IMR-90 (cell line): Measurements from ENCODE around the gene SS18L1. TPM values are rescaled to one million over a fixed set of nuclear protein-coding genes. Genes with fewer than 3 reads are reported as not detected.

ENCODE experiments used
- ATAC-seq: fragments of 200-7000 bp; cut with Tn5 transposase; 2 replicates; pipeline ENCODE4 v1.9.1; 2020; ENCODE audit warnings: low read depth, mild to moderate bottlenecking, moderate library complexity
- BruUV-seq: library from RNA; stranded (reverse); fragments of 400-500 nt; replicated peaks from 2 replicates; lab custom pipeline; 2021; lab: Mats Ljungman, UMichigan
- CTCF ChIA-PET: fragments of 300-600 bp; formaldehyde crosslinking; extraction: SDS; loops from one replicate; lab custom pipeline; 2021; ENCODE audit warnings: antibody characterized with exemption; lab: Yijun Ruan, JAX
- POLR2A ChIA-PET: fragments of 300-600 bp; sonication (Branson Sonifier 250); formaldehyde crosslinking; loops from one replicate; lab custom pipeline; 2022; ENCODE audit warnings: antibody characterized with exemption; ENCODE audit not compliant: unreplicated experiment; lab: Charles Lee
- DNase-seq: peaks from one replicate; pipeline ENCODE4 v3.0.0; 2013
- H2AFZ ChIP-seq: replicated peaks from 2 replicates; pipeline ENCODE3; 2013; ENCODE audit warnings: low read length, mild to moderate bottlenecking; ENCODE audit not compliant: poor library complexity
- H2AK5ac ChIP-seq: 2 replicates; pipeline ENCODE4 v1.6.1; 2013; ENCODE audit warnings: low read depth, low read length, inconsistent platforms
- H2AK9ac ChIP-seq: replicated peaks from 2 replicates; pipeline ENCODE3; 2013; ENCODE audit warnings: mild to moderate bottlenecking, low read depth, low read length, moderate library complexity; ENCODE audit not compliant: poor library complexity
- H2BK120ac ChIP-seq: 2 replicates; pipeline ENCODE4 v1.6.1; 2013; ENCODE audit warnings: low read depth, low read length, inconsistent platforms
- H2BK15ac ChIP-seq: 3 replicates; pipeline ENCODE4 v1.6.1; 2013; ENCODE audit warnings: low read depth, low read length, inconsistent platforms
- H2BK20ac ChIP-seq: 2 replicates; pipeline ENCODE4 v1.6.1; 2013; ENCODE audit warnings: low read depth, mild to moderate bottlenecking, inconsistent platforms, low read length, moderate library complexity
- H2BK5ac ChIP-seq: 2 replicates; pipeline ENCODE4 v1.6.1; 2013; ENCODE audit warnings: mild to moderate bottlenecking, low read depth, low read length, inconsistent platforms; ENCODE audit not compliant: poor library complexity, severe bottlenecking
- H3K14ac ChIP-seq: replicated peaks from 2 replicates; pipeline ENCODE4 v1.6.1; 2013; ENCODE audit warnings: low read depth, low read length, inconsistent platforms
- H3K18ac ChIP-seq: 2 replicates; pipeline ENCODE4 v1.6.1; 2013; ENCODE audit warnings: low read depth, low read length, control low read depth
- H3K23ac ChIP-seq: 2 replicates; pipeline ENCODE4 v1.6.1; 2013; ENCODE audit warnings: low read depth, low read length, inconsistent platforms
- H3K27ac ChIP-seq: 2 replicates; pipeline ENCODE4 v1.5.1; 2013; ENCODE audit warnings: mild to moderate bottlenecking, control low read depth, low read length; ENCODE audit not compliant: insufficient read depth
- H3K27me3 ChIP-seq: 2 replicates; pipeline ENCODE4 v1.6.1; 2013; ENCODE audit warnings: low read length; ENCODE audit not compliant: control insufficient read depth, insufficient read depth
- H3K36me3 ChIP-seq: 2 replicates; pipeline ENCODE4 v1.6.1; 2013; ENCODE audit warnings: low read length, mixed read lengths; ENCODE audit not compliant: control insufficient read depth, insufficient read depth
- H3K4ac ChIP-seq: 2 replicates; pipeline ENCODE4 v1.6.1; 2013; ENCODE audit warnings: low read depth, low read length, inconsistent platforms
- H3K4me1 ChIP-seq: 2 replicates; pipeline ENCODE4 v1.6.1; 2013; ENCODE audit warnings: low read length, mixed read lengths; ENCODE audit not compliant: control insufficient read depth, insufficient read depth
- H3K4me2 ChIP-seq: 2 replicates; pipeline ENCODE4 v1.6.1; 2013; ENCODE audit warnings: low read depth, mild to moderate bottlenecking, control low read depth, low read length, moderate library complexity
- H3K4me3 ChIP-seq: 2 replicates; pipeline ENCODE4 v1.5.1; 2013; ENCODE audit warnings: low read depth, mild to moderate bottlenecking, control low read depth, low read length, moderate library complexity; ENCODE audit not compliant: insufficient read depth
- H3K56ac ChIP-seq: 2 replicates; pipeline ENCODE4 v1.6.1; 2013; ENCODE audit warnings: low read length, inconsistent platforms; ENCODE audit not compliant: insufficient read depth; ENCODE audit errors: extremely low read depth
- H3K79me1 ChIP-seq, 2 experiments: 2 replicates each; pipeline ENCODE4 v1.6.1; 2013; ENCODE audit warnings: low read length in 2 of 2, inconsistent platforms in 1 of 2, low read depth in 1 of 2
- H3K9ac ChIP-seq: 2 replicates; pipeline ENCODE4 v1.6.1; 2013; ENCODE audit warnings: low read depth, low read length, control low read depth
- H3K9me1 ChIP-seq: 2 replicates; pipeline ENCODE4 v1.6.1; 2013; ENCODE audit warnings: low read length, inconsistent platforms; ENCODE audit not compliant: insufficient read depth
- H3K9me3 ChIP-seq: 2 replicates; pipeline ENCODE4 v1.6.1; 2013; ENCODE audit warnings: low read length; ENCODE audit not compliant: control insufficient read depth, insufficient read depth
- H4K20me1 ChIP-seq: 2 replicates; pipeline ENCODE4 v1.6.1; 2013; ENCODE audit warnings: low read length, inconsistent platforms; ENCODE audit not compliant: insufficient read depth
- H4K5ac ChIP-seq: 2 replicates; pipeline ENCODE4 v1.6.1; 2013; ENCODE audit warnings: mild to moderate bottlenecking, low read depth, low read length, control low read depth
- H4K8ac ChIP-seq, 2 experiments: 2 replicates each; pipeline ENCODE4 v1.6.1; 2013; ENCODE audit warnings: low read depth in 2 of 2, low read length in 2 of 2, control low read depth in 1 of 2, inconsistent platforms in 1 of 2
- H4K91ac ChIP-seq: 2 replicates; pipeline ENCODE4 v1.6.1; 2013; ENCODE audit warnings: low read depth, low read length, inconsistent platforms; ENCODE audit not compliant: insufficient read depth
- CEBPB ChIP-seq: IDR thresholded peaks from 2 replicates; pipeline ENCODE4 v1.6.1; 2012; ENCODE audit warnings: low read depth, low read length, improper control_type of control experiment
- FOS ChIP-seq: fragments of 150-350 bp; IDR thresholded peaks from 2 replicates; pipeline ENCODE4 v1.6.1; 2016; ENCODE audit warnings: low read depth, low read length
- MAFK ChIP-seq: IDR thresholded peaks from 2 replicates; pipeline ENCODE4 v1.6.1; 2012; ENCODE audit warnings: low read depth, low read length, improper control_type of control experiment
- MAZ ChIP-seq: IDR thresholded peaks from 2 replicates; pipeline ENCODE4 v1.6.1; 2012; ENCODE audit warnings: low read depth, mild to moderate bottlenecking, low read length, improper control_type of control experiment, moderate library complexity, borderline replicate concordance
- MXI1 ChIP-seq: IDR thresholded peaks from 2 replicates; pipeline ENCODE4 v1.6.1; 2012; ENCODE audit warnings: low read depth, mild to moderate bottlenecking, low read length, moderate library complexity, borderline replicate concordance
- POLR2A ChIP-seq: IDR thresholded peaks from 2 replicates; pipeline ENCODE4 v1.6.1; 2012; ENCODE audit warnings: mild to moderate bottlenecking, low read depth, low read length
- RAD21 ChIP-seq: IDR thresholded peaks from 2 replicates; pipeline ENCODE4 v1.6.1; 2012; ENCODE audit warnings: low read length, improper control_type of control experiment
- RCOR1 ChIP-seq: IDR thresholded peaks from 2 replicates; pipeline ENCODE4 v1.6.1; 2012; ENCODE audit warnings: mild to moderate bottlenecking, low read length, improper control_type of control experiment; ENCODE audit not compliant: insufficient replicate concordance
- SMC3 ChIP-seq: fragments of 150-350 bp; IDR thresholded peaks from 2 replicates; pipeline ENCODE4 v1.6.1; 2016; ENCODE audit warnings: low read depth, mild to moderate bottlenecking, antibody characterized with exemption, low read length, moderate library complexity
- WGBS, 2 experiments: methylation state at CpG; one replicate each; pipeline versions ENCODE4 v1.1.5 to v1.1.7; 2013; ENCODE audit warnings: missing lambda C conversion rate in 2 of 2; ENCODE audit not compliant: insufficient read length in 1 of 2; ENCODE audit errors: extremely low coverage in 2 of 2; 5-methylcytosine and 5-hydroxymethylcytosine counted together
- dilution Hi-C: fragments of 300-500 bp; cut with HindIII; formaldehyde crosslinking; loops from one replicate; pipeline ENCODE4 v1.14.3; 2018; ENCODE audit warnings: low sequenced_read_pairs; ENCODE audit not compliant: unreplicated experiment
- in situ Hi-C: fragments of 300-500 bp; cut with MboI; formaldehyde crosslinking; loops from 3 replicates; pipeline ENCODE4 v1.14.3; 2019; ENCODE audit warnings: low sequenced_read_pairs, inconsistent platforms, mixed read lengths
- intact Hi-C: fragments of 100-400 bp; cut with micrococcal nuclease; formaldehyde crosslinking; loops from 2 replicates; pipeline ENCODE4 v1.10.0; 2022
- polyA plus RNA-seq, 3 experiments: library from polyadenylated mRNA; depleted of rRNA; stranded (reverse); fragments of >200 nt; gene quantifications; 2 replicates each; pipeline ENCODE4 v1.2.3, GENCODE V29; 2012; ENCODE audit warnings: low replicate concordance in 1 of 3
- total RNA-seq: library from RNA; depleted of rRNA; stranded (reverse); fragments of >200 nt; gene quantifications from 2 replicates; pipeline ENCODE4 v1.2.3, GENCODE V29; 2012
- TF ChIP-seq, protein P1 (sequence below): conservative IDR thresholded peaks from 2 replicates; pipeline ENCODE4 v1.5.1; 2012; ENCODE audit warnings: mild to moderate bottlenecking, low read depth, low read length, improper control_type of control experiment
- TF ChIP-seq, protein P2 (sequence below): fragments of 150-350 bp; IDR thresholded peaks from 2 replicates; pipeline ENCODE4 v1.6.1; 2016; ENCODE audit warnings: low read depth, mild to moderate bottlenecking, low read length, moderate library complexity, borderline replicate concordance
- TF ChIP-seq, protein P3 (sequence below): fragments of 150-350 bp; IDR thresholded peaks from 2 replicates; pipeline ENCODE4 v1.6.1; 2017; ENCODE audit warnings: mild to moderate bottlenecking, antibody characterized with exemption, low read length, low read depth

SS18L1 gene
- total and polyA plus RNA-seq, 2 of the 4 experiments (the other 2 are of a cell fraction), result 8.1 to 12.2 TPM

DNA sequence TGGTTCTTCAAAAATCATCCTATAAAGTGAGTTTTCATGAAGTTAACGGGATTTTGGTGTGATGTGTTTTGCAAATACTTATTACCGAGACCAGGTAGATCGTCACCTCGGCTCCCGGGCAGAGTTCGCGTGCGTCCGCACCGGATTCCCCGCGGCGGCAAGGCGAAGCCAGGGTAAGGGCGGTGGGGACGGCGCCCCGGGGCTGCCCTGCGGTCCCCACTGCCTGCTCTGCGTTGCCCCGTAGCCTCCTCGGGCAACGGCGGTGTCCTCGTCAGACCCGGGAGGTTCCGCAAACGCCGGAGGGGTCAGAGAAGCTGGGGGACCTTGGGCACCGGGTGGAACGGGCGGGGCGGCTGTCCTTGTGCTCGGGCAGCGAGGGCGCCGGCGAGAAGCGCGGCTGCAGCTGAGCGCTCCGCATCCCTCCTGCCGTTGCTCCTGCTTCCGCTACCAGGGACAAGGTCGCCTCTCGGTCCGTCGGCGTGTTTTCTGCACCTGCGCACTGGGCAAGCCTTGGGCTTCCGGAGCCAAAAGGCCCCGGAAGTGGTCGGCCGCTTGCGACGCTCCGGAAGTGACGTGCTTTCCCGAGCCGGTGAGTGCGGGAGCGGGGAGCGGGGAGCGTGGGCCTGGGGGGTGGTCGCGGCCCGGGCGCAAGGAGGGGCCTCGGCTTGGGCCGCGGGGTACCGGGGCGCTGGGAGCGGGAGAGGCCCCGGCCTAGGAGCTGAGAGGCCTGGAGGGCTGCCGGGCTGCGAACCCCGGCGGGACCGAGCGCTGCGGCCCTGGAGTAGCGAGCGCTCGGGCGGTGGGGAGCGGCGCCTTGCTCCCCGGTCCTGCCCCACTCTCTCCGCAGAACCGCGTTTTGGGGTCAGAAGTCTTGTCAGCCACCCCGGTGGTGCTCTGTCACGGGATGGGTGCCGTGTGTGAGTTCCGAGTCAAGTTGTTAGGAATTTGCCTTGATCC is 39.2 kb downstream of the SS18L1 start, which contains the start of gene MTG2:
TSS of gene MTG2 (plus strand) at position 560 of the 957 bp plus-strand sequence. CDS start 10,393 bp downstream, outside the sequence.
- peak within 1 kb of the TSS; percentile 83 for H3K23ac ChIP-seq
- no peaks in the 10 kb centered on the region for H3K9me3 ChIP-seq
- no peak within 1 kb of the TSS for H2BK120ac ChIP-seq
- no peak within 1 kb of the TSS for H3K18ac ChIP-seq
- H4K20me1 ChIP-seq, result peaks cover 9% of the 10 kb centered on the region; the same call in 1 of the 2 replicates
- H3K9me1 ChIP-seq, result peaks cover 8% of the 10 kb centered on the region; the same call in 1 of the 2 replicates
- ChIA-PET CTCF (no interaction called here), POLR2A (interaction anchor here (0.6 kb wide), 1 partner anchor 123 kb away, joined by 4 read pairs; no protein-coding TSS in a partner anchor)
- H4K5ac ChIP-seq, result peak within 1 kb of the TSS; percentile 83
- no TSS peak for BruUV-seq
- no peak within 1 kb of the TSS for H2BK20ac ChIP-seq
- peak within 1 kb of the TSS; percentile 97 for H3K27ac ChIP-seq
- peak within 1 kb of the TSS; percentile 84 for H2BK5ac ChIP-seq
- peak within 1 kb of the TSS; percentile 77 for H3K14ac ChIP-seq
- intact Hi-C loops (loop anchor here (10.0 kb wide), 1 partner anchor 72 kb away; no protein-coding TSS in a partner anchor), dilution Hi-C loops (no loop called here), in situ Hi-C loops (no loop called here)
- peak within 1 kb of the TSS; percentile 98 for H3K9ac ChIP-seq
- peak within 1 kb of the TSS; percentile 88 for H3K4ac ChIP-seq
- H4K91ac ChIP-seq, result peak within 1 kb of the TSS; percentile 73
- DNase-seq (peak; percentile 95), ATAC-seq (peak; percentile 94)
- peak within 1 kb of the TSS; percentile 92 for H2AK9ac ChIP-seq
- peak within 1 kb of the TSS; percentile 81 for H3K56ac ChIP-seq
- peak within 1 kb of the TSS; percentile 95 for H2AFZ ChIP-seq
- H4K8ac ChIP-seq, result peak within 1 kb of the TSS; percentile 93 to 97
- H3K79me1 ChIP-seq, result peaks cover 23 to 37% of the 10 kb centered on the region in 2 experiments
- H2BK15ac ChIP-seq, result no peak within 1 kb of the TSS
- 0% methylated on average over 47 of the region's 96 CpGs; no CpG with 5 or more reads in 1 of the 2 experiments for WGBS, 2 experiments
- peak within 1 kb of the TSS; percentile 98 for H3K4me2 ChIP-seq
- H3K4me3 ChIP-seq, result peak within 1 kb of the TSS; percentile 94
- H2AK5ac ChIP-seq, result peak within 1 kb of the TSS; percentile 67; the same call in 1 of the 2 replicates
- H3K36me3 ChIP-seq, result peaks cover 8% of the 10 kb centered on the region
- peaks cover 7% of the 10 kb centered on the region for H3K4me1 ChIP-seq
- no peaks in the 10 kb centered on the region for H3K27me3 ChIP-seq
- TF ChIP-seq POLR2A (peak; percentile 86), RCOR1 (no peak), SMC3 (no peak), MAFK (no peak), MAZ (peak; percentile 24; the same call in 1 of the 2 replicates), MXI1 (peak; percentile 91; the same call in 1 of the 2 replicates), CEBPB (no peak), FOS (no peak), RAD21 (0 out of 2 replicates have a peak, but pooled peaks have one; percentile 9)
- TF ChIP-seq, protein P1, sequence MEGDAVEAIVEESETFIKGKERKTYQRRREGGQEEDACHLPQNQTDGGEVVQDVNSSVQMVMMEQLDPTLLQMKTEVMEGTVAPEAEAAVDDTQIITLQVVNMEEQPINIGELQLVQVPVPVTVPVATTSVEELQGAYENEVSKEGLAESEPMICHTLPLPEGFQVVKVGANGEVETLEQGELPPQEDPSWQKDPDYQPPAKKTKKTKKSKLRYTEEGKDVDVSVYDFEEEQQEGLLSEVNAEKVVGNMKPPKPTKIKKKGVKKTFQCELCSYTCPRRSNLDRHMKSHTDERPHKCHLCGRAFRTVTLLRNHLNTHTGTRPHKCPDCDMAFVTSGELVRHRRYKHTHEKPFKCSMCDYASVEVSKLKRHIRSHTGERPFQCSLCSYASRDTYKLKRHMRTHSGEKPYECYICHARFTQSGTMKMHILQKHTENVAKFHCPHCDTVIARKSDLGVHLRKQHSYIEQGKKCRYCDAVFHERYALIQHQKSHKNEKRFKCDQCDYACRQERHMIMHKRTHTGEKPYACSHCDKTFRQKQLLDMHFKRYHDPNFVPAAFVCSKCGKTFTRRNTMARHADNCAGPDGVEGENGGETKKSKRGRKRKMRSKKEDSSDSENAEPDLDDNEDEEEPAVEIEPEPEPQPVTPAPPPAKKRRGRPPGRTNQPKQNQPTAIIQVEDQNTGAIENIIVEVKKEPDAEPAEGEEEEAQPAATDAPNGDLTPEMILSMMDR, result no peak
- TF ChIP-seq, protein P2, sequence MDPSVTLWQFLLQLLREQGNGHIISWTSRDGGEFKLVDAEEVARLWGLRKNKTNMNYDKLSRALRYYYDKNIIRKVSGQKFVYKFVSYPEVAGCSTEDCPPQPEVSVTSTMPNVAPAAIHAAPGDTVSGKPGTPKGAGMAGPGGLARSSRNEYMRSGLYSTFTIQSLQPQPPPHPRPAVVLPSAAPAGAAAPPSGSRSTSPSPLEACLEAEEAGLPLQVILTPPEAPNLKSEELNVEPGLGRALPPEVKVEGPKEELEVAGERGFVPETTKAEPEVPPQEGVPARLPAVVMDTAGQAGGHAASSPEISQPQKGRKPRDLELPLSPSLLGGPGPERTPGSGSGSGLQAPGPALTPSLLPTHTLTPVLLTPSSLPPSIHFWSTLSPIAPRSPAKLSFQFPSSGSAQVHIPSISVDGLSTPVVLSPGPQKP, result no peak
- TF ChIP-seq, protein P3, sequence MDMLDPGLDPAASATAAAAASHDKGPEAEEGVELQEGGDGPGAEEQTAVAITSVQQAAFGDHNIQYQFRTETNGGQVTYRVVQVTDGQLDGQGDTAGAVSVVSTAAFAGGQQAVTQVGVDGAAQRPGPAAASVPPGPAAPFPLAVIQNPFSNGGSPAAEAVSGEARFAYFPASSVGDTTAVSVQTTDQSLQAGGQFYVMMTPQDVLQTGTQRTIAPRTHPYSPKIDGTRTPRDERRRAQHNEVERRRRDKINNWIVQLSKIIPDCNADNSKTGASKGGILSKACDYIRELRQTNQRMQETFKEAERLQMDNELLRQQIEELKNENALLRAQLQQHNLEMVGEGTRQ, result no peak
